Endothelial cell of hepatic sinusoid (primary cell): ENCODE results near the gene UBN1.
"Not testable (repeated sequence)": the region's sequence is repeated elsewhere in the genome, so short reads cannot be mapped to it uniquely, and the experiment has no call there.

Experiments used
- in situ Hi-C: cut with HindIII; loops from 2 replicates; pipeline ENCODE4 v1.10.0; 2017; ENCODE audit warnings: low sequenced_read_pairs

The UBN1 gene

GRCh38 chr16:4926928-4927327 lies 79.6 kb downstream of the UBN1 start:
- in situ Hi-C loops = no loop called here

DNA sequence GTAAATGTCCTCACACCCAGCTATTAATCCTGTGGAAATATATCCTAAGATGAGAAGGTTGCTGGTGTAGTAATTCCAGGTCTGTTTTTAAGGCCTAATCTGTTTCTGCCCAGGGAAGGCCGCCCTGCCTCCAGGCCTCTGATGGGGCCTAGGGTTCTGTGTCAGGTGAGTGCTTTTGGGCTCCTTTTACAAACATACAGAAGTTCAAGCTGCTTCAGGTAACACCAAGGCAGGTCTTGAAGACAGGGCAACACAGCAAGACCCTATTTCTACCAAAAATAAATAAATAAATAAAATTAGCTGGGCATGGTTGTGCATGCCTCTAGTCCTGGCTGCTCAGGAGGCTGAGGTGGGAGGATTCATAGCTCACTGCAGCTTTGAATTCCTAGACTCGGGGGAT lies 80.4 kb downstream of the UBN1 start:
- in situ Hi-C loops = no loop called here

GRCh38 chr16:4928227-4928626 lies 80.9 kb downstream of the UBN1 start:
- in situ Hi-C loops = no loop called here

DNA sequence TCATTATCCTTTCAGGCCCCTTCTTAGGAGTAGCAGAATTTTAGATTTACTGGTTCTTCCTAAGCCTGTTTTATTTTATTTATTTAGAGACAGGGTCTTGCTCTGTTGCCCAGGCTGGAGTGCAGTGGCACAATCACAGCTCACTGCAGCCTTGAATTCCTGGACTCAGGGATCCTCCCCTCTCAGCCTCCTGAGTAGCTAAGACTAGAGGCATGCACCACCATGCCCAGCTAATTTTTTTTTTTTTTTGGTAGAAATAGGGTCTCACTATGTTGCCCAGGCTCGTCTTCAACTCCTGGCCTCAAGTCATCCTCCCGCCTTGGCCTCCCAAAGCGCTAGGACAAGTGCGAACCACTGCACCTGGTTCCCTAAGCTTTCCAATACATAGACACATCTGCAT lies 82.3 kb downstream of the UBN1 start:
- in situ Hi-C loops = not testable (repeated sequence)

DNA sequence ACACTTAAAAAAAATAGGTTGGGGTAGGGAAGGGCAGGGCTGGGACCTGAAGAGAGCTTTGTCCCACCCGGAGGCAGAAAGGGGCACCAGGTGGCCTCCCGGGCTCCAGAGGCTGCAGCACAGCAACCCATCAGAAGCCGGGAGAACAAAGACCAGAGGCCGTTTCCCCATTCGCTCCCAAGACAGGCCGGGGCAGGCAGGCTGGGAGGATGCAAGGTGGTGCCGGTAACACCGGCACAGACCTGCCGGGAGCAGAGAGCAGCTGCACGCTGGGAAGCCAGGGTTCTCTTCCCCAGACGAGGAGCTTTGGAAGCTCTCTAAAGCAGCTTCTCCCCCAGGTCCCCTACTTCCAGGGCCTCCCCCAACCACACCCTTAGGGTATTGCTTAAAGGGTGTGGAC lies 84.1 kb downstream of the UBN1 start:
- in situ Hi-C loops = no loop called here
